NCI-H146 treated with DMSO at 0.1 percent for 48 hours (cell line): ENCODE results near the gene ALX4.

Source experiments
- DNase-seq: peaks from one replicate; lab custom pipeline; 2025; ENCODE audit not compliant: unreplicated experiment; lab: John Stamatoyannopoulos, UW

Gene ALX4

DNA sequence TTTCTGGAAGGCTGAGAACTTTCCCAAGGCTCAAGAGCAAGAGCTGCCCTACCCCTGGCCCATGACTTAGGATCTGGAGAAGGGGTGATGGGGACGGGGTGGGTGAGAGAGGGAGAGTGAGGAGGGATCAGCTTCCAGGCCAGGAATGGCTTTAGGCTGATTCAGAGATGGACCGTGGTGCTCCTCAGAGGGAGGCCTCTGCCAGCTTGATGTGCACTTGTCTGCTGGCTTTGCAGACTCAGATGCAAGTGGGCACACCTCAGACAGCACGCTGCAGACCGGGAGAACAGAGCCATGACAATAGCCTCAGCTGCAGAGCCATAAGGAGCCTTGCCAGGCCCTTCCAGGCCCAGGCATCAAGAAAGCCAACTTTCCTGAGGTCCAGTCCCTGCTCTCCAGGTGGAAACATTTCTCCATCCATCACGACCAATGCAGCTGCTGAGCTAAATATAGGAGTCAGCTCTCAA is 41.3 kb downstream of the ALX4 start:
- no peak for DNase-seq

DNA sequence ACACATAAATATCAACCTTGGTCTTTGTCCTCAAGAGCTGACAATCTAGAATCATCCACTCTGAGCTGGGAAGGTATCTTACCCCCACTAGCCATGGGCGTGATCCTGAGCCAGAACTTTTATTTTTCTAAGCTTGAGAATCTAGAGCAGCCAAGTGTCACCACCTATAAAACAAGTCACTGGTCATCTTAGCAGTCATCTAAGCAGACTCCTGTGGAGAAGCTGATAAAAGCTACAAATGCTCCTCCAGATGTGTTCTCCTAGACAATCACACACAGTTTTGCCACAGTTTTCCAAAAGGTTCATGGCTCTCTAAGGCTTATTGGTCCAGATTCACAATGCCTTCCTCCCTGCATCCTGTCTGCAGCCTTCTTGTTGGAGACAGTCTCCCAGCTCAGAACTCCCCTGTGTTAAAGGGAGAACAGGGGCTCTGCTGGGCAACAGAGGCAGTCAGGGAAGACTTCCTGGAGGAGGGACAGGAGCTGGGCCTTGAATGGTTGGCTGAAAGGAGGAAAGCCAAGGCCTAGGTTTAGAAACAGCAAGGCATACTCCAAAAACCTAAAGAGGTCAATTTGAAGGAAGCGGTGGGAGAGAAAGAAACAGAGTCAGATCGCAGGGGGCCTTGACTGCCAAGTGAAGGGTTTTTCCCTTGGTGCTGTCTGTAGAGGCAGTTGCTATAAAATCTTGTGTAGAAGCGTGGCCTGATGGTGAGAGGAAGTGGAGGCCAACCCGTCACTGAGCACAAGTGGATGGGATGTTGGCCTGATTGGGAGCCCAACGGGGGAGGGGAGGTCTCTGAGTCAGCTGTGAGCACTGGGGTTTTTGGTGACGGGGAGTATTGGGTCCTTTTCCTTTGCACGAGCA is 42.0 kb downstream of the ALX4 start:
- no peak for DNase-seq

DNA sequence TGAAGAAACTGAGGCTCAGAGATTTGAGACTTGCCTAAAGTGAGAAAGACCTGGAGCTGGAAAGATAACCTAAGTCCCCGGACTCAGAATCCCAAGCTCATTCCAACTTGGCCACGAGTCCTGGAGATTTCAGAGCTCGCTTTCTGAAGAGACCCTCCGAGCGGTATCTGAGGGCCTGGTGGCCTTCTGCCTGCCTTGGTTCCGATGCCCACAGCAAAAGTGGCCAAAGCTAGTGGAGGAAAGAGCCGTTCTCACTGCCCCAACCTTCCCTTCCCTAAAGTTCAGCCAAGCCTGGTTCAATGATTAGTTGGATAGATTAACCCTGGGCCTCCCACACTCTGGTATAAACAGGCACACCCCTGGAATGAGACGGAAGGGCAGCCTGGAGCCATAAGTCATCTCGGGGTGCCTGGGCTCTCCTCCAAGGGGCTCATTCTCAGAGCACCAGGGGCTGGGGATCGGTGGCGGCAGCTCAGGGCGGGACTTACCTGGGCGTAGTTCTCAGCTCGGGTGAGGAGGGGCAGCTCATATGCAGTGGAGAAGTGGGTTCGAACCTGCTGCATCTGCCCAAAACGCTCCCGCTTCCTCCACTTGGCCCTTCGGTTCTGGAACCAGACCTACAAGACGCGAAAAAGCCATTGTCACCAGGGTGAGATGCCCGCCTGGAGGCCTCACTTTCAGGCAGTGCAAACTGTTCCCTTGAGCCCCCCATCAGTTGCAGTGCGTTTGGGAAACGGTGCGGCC is 42.8 kb downstream of the ALX4 start:
- no peak for DNase-seq

DNA sequence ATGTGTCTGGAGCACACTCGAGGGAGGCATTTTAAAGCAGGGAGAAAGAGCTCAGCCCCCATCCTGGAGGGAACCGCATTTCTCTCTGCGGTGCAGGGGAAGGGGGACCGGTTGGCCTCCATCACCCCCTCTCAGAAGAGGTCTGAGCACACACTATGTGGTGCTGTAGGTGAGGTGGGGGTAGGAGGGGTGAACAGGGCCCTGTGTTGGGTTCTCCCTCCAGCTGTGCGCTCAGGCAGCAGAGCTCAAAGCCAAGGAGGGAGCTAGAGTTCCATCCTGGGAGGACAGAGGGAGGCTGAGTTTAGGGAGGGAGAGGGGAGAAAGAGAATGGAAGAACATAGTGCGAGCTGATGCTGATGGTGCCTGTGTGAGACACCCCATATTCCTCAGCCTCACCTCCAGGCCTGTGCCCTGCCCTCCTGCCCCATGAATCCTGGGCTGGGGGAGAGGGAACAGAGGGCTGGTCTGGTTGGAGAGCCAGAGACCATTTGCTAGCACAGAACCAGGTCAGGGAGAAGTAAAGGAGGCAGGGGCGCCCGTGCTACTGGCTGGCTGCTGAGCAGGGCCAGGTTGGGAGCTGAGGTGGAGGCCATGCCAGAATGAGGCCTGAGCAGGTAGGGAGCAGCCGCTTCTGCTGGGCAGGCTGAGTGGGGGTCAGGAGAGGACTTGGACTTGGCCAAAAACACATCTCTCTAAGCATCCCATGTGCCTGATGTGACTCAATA is 43.7 kb downstream of the ALX4 start:
- no peak for DNase-seq

DNA sequence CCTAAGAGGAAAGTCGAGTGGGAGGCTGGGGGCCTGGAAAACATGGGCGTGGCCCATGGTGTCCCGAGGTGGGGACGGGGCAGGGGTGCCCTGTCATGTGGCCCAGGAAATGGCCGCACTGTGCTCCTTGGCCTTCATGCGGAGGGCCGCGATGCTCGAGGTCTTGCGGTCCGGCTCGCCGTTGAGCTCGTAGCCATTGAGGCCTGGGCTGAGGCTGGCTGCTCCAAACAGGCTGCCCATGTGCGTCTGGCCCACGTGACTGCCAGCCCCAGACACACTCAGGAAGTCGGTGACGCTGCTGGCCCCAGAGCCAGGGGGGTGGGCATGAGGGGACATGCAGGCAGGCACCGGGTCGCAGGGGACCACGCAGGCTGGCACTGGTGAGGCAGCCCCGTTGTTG is 45.2 kb downstream of the ALX4 start:
- no peak for DNase-seq

DNA sequence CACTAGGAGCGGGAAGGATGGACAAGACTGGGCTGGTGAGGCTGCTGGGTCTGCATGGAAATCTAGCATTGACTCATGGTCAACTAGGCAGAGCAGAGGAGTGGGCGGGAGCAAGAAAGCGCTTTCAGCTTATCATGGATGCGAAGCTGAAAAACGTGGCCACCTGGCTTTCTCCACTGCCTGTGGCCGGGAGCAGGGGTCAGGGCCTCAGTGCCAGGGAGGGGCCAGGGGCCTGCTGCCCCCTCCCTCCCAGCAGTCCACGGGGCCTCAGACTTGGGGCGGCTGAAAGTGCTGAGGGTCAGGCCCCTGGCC is 45.5 kb downstream of the ALX4 start:
- DNase-seq: no peak

DNA sequence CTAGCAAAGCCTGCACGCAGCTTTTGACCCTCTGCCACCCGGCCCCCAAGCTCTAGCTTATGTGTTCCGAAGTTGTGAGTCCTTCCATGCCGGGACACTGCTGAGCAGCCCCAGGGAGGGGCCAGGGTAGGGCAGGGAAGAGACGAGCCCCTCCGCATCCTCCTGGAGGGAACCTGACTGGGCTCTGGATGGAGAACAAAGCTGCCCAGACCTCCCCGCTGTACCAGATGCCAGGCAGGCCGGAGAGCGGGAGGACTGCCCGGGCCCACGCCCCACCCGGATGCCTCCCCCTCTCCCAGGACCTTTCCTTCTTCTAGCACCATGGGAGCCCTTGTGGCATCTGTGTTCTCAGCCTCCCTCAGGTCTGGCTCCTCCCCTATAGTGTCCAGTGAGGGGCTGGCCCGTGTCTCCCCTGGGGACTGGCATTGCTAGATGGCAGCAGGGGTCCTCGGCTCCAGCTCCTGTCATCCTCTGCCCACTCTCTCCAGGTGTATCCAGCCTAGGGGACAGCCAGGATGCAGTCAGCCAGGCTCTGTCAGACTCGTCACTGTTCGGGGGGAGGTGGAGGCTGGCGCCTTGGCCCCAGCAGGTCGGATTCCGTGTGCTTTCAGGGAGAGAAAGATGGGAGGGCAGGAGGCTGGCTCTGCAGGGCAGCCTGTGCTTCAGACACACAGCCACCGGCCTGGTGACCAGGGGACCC is 46.1 kb downstream of the ALX4 start:
- no peak for DNase-seq

DNA sequence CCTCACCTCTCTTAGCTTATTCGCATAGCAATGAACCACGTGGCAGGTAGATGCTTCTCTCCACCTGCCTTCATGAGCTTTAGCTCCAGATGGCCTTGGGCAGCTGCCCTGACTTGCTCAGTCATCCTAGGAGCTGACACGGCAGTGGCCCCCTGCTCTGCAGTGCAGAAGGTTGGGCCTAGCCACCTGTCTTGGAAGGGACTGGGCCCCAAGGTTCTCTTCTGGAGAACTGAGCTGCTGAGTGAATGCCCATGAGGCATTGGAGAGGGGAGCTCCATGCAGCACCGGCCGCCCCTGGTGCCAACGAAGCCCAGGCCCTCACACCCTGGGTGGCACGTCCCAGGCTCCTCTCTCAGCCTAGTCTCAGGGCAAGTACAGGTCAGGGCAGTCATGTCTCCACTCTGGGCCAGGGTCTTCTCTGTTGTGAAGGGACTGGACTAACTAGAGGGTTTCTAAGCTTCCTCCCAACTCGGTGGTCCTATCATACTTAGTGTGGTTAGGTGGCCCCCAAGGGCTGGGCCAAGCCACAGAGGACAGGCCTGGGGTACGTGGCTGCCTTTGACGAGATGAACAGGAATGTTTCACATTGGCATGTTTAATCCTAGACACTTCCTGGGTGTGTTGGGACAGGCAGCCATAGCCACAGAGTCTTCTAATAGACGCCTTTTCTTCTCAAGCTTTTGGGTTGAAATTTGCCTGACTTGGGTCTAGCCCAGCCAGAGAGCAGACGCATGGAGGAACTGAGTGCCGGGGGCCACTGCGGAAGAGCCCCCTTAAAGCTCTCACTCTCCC is 47.9 kb downstream of the ALX4 start:
- no peak for DNase-seq

DNA sequence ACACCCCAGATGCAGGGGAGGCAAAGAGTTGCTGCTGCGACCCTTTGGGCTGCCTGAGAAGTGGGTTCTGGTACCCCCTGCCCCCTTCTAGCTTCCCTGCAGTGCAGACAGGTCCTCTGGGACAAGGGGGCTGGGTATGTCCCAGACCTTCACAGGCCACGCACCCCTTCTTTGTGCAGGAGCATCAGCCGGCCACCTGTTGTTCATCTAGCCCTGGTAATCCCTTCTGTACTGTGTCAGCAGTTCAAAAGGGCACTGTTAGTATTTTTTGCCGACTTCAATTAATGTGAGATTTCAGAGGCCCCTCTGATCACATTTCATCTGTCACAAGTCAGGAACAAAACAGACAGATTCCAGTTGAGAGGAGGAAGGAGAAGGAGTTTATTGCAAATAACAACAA is 49.9 kb downstream of the ALX4 start:
- no peak for DNase-seq

DNA sequence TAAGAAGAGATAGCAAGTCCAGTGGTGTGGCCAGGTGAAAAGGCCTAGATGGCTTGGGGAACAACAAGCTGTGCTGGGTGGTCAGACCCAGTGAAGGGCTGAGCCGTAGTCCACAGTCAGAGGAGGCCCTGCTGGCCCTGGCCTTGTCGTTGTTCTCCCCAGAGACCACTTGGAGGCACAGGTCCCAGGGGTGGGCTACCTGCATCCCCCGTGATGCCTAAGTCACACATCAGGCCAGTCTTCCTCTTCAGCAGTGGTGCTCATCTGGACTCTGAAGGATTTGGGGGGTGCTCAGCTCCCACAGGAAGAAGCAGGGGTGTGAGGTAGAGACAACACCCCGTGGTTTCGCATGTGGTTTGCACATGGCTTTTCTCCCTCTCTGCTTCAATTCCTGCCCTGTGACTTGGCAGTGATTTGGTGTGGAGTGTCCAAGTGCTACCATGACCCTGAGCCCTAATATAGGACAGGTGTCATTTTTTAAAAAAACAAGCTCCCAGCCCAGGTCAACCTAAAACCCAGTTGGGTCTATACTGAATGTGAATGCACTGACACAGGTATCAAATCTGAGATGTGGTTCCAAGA is 51.0 kb downstream of the ALX4 start:
- DNase-seq: no peak

DNA sequence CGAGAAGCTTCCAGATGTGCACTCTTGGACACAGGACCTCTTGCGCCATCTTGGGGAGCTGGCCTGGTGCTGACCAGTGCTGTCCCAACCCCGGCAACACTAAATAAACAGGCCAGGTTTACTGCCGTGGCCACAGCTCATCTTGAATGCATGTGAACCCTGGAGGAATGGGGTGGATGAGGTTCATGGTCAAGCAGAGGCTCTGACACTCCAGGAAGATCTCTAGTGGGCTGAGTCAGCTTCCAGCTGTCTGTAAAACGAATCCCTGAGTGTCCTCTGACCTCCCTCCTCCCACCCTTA is 51.8 kb downstream of the ALX4 start:
- no peak for DNase-seq

DNA sequence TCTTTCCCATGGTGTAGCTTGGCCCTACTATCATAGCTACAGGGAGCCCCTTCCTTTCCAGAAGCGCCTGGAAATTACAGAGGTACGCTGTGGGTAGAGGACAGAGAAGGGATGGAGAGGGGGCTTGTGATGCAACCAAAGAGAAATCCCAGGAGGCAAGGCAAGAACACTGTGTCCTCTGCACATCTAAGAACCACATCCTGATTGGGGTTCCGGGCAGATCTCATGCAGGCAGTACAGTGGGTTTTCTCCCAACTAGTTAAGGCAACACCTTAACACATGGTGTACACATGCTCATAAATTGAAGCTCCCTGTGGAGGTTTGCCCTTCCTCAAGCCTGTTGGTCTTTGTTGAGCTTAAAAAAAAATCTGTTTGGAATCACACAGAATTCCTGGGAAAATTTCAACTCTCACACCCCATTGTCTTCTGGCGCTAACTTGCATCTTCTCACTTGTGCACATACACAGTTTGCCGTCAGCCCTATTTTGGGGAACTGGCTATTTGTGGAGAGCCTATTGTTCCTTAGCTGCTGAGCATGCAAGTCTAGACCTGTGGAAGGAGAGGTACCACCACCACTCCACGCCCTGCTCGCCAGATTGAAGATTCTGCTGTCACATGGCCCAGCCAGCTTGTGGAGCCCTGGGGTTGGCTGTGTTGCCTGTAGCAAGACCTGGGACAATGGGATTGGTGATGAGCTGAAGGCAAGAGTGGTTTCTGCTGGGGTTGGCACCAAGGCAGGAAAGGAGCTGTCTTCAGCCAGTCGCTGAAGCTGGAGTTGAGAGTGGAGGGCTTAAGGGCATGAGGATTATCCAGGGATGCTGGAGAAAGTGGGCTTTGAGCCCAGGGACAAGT is 52.4 kb downstream of the ALX4 start:
- no peak for DNase-seq

DNA sequence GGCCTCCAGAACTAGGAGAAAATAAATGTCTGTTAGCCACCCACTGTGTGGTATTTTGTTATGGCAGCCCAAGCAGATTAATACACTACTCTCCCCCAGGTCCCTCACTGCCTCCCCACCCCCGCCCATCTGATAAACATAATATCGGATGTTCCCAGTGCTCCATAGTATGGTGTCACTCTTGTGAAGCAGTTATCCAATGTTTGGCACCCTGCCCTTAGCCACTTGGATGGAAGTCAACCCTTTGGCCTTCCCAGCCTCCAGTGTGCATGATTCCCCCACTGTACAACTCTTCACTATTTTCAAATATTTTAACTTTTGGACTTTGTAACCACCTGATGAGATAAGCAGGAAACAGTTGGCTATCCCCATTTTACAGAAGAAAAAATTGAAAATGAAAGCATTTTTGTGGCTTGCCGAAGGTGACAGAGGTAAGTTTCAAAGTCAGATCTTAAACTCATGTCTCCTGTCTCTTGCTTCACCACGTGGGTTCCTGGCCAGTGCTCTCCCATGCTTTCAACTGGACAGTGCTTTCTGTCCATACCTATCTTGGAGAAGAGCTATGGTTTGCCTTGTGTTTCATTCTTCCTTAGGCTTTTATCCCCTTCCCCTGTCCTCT is 53.2 kb downstream of the ALX4 start:
- DNase-seq: no peak

DNA sequence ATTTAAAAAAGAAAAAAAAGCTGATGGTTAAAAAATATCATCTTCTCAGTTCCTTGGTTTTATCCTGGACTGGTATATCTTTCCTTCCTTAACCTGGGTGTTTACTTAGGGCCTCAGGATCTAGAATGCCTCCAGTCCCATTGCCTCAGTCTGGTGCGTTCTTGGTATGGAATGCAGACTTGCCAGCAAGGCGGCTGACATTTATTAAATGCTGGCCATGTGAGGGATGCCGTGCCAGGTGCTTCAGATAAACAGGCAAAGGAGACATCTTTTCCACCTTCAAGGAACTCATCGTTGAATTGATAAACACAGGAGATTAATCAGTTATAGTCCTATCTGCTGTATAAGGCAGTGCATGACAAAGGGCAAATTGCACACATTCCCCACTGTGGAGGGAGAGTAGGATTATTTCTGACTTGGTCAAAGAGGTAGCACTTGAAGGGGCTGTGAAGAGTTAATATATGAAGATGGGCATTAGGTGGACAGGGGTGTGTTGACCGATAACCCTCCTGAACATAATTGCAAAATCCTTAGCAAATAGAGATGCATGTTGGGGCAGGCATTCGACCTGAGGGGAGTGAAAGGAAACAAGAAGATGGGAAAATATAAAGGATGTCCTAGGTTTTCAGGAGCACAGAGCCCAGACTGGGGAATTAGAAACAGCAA is 54.4 kb downstream of the ALX4 start:
- DNase-seq: no peak

DNA sequence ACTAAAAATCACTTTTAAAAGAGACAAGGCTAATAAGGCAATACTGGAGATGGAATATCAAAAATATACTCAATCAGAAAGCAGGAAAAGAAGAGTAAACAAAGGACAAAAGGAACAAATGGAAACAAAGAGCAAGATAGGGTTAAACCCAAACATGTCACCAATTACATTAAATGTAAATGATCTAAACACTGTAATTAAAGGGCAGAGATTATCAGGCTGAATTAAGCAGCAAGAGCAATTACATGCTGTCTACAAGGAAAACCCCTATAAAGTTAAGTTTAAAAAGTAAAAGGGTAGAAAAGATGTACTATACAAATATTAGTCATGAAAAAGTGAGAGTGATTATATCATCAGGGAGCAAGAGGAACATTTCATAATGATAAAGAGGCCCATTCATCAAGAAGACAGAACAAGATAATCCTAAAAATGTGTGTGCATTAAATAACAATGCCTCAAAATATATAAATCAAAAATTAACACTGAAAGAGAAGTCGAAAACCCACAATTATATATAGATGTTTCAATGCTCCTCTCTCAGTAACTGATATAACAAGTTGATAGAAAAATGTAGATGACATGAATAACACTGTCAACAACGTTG is 56.8 kb downstream of the ALX4 start:
- no peak for DNase-seq

DNA sequence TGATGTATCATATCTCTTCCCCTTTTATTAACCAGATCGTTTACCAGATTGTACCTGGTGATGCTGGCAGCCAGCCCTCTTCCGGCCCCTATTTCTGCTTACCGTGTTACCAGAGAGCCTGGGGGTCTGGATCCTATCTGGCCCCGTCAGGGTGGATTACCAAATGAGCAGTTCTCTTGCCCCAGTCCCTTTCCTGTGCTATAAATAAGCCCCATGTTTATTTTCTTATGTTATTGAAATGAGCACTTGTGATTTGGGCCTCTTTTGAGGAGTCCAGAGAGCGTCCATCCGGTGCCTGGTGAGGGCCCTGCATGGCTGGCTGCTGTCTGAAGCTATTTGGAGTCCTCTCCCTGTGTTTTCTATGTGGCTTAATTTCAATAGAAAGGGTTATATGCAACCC is 59.5 kb downstream of the ALX4 start:
- no peak for DNase-seq

DNA sequence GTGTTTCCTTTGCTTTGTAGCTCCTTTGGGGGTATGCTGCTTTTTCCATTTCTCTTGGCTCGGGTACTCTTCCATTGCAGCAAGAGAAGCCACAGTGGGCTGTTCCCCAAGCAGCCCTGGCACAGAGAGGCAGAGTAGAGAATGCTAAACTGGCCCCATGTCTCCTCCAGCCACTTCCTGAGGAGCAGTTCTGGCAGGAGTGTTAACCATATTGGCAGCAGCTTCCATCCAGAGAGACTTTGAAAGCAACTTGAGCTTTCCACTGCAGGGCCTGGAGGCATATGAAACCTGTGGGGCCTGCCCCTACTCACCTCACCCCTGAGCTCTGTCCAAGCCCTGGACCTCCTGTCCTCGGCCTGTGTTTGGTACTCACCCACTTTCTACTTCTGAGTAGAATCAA is 61.8 kb downstream of the ALX4 start:
- no peak for DNase-seq

DNA sequence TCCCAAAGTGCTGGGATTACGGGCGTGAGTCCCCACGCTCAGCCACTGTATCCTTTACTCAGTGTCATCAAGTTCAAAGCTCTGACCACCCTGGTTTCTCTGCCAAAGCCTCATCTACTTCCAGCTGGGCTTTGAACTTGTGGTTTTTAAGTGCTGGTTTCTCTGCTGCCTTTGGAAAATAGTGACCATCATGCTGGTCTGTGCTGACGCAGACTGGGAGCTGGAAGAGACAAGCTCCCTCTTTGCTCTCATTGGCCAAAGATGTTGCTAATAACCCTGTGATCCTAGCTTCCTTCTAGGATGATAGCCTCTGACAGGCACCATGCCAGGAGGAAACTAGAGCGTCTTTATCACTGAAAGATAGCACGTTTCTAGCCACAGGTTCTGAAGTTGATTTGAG is 62.4 kb downstream of the ALX4 start:
- no peak for DNase-seq
